CD14-positive monocyte (primary cell): ENCODE measurements around the gene TCF7. TPM values are rescaled to one million over a fixed set of nuclear protein-coding genes. Genes with fewer than 3 reads are reported as not detected.
A peak's percentile ranks its signal among the peaks of the same experiment; 100 is the strongest.

Experiments used
- DNase-seq, 3 donors: peaks; one replicate each; pipeline ENCODE4 v3.0.0-alpha.2; 2011 to 2022
- H2AFZ ChIP-seq: 2 replicates; pipeline ENCODE4 v1.6.0; 2012; ENCODE audit warnings: mild to moderate bottlenecking, low read depth, low read length, inconsistent platforms; ENCODE audit not compliant: insufficient read depth, poor library complexity, severe bottlenecking
- H3K27ac ChIP-seq, 2 donors: 1 replicate in 1 of 2; 2 replicates in 1 of 2; pipeline ENCODE4 v1.5.1; 2012 to 2013; ENCODE audit warnings: low read length in 2 of 2, control low read depth in 1 of 2, inconsistent platforms in 1 of 2, low read depth in 1 of 2, mild to moderate bottlenecking in 1 of 2
- H3K27me3 ChIP-seq, 2 donors: one replicate each; pipeline versions ENCODE4 v1.6.0 to v1.6.1; 2011 to 2013; ENCODE audit warnings: low read length in 2 of 2; ENCODE audit not compliant: control insufficient read depth in 2 of 2, insufficient read depth in 2 of 2
- H3K36me3 ChIP-seq, 2 donors: replicated peaks in 1 of 2; 1 replicate in 1 of 2; 2 replicates in 1 of 2; pipeline versions ENCODE4 v1.5.1 to v1.6.1; 2012 to 2013; ENCODE audit warnings: low read length in 2 of 2, control low read depth in 1 of 2, inconsistent platforms in 1 of 2, mild to moderate bottlenecking in 1 of 2; ENCODE audit not compliant: insufficient read depth in 2 of 2, control insufficient read depth in 1 of 2
- H3K4me1 ChIP-seq, 2 donors: 1 replicate in 1 of 2; 2 replicates in 1 of 2; pipeline versions ENCODE4 v1.5.1 to v1.6.1; 2012 to 2013; ENCODE audit warnings: low read length in 2 of 2, control low read depth in 1 of 2, inconsistent platforms in 1 of 2, mild to moderate bottlenecking in 1 of 2, moderate library complexity in 1 of 2; ENCODE audit not compliant: insufficient read depth in 2 of 2, control insufficient read depth in 1 of 2
- H3K4me2 ChIP-seq: replicated peaks from 2 replicates; pipeline ENCODE3; 2012; ENCODE audit warnings: low read length, moderate library complexity, mild to moderate bottlenecking; ENCODE audit not compliant: poor library complexity, severe bottlenecking; ENCODE audit errors: extremely low read depth
- H3K4me3 ChIP-seq, 3 experiments: fragments of 200-600 bp in 1 of 3; sonication (generic) in 1 of 3; replicated peaks in 1 of 3; 1 replicate in 2 of 3; 2 replicates in 1 of 3; pipeline ENCODE4 v1.5.1; 2011 to 2013; ENCODE audit warnings: low read length in 3 of 3, mild to moderate bottlenecking in 3 of 3, control low read depth in 2 of 3, low read depth in 2 of 3, inconsistent platforms in 1 of 3, moderate library complexity in 1 of 3
- H3K79me2 ChIP-seq: 2 replicates; pipeline ENCODE4 v1.6.0; 2012; ENCODE audit warnings: mild to moderate bottlenecking, control low read depth, inconsistent platforms, low read length, moderate library complexity; ENCODE audit not compliant: insufficient read depth
- H3K9ac ChIP-seq: 2 replicates; pipeline ENCODE4 v1.6.0; 2017; ENCODE audit warnings: low read length, mild to moderate bottlenecking; ENCODE audit not compliant: insufficient read depth, poor library complexity, severe bottlenecking
- H3K9me3 ChIP-seq, 2 donors: replicated peaks in 1 of 2; 1 replicate in 1 of 2; 2 replicates in 1 of 2; pipeline versions ENCODE4 v1.5.1 to v1.6.1; 2012 to 2013; ENCODE audit warnings: low read length in 2 of 2, control low read depth in 1 of 2; ENCODE audit not compliant: control insufficient read depth in 1 of 2, insufficient read depth in 1 of 2
- H4K20me1 ChIP-seq: 2 replicates; pipeline ENCODE4 v1.6.0; 2012; ENCODE audit warnings: mild to moderate bottlenecking, low read length, control low read depth, moderate library complexity; ENCODE audit not compliant: insufficient read depth
- H3K27ac Mint-ChIP-seq, 7 donors: one replicate each; pipeline ENCODE4 v1.8.0; 2020; ENCODE audit warnings: mild to moderate bottlenecking in 7 of 7, mixed read lengths in 7 of 7, moderate library complexity in 6 of 7, inconsistent platforms in 2 of 7
- H3K27me3 Mint-ChIP-seq, 3 donors: one replicate each; pipeline ENCODE4 v1.8.0; 2021 to 2022; ENCODE audit warnings: low read depth in 3 of 3, mild to moderate bottlenecking in 3 of 3, mixed read lengths in 3 of 3, moderate library complexity in 3 of 3, inconsistent platforms in 1 of 3
- H3K36me3 Mint-ChIP-seq, 2 donors: one replicate each; pipeline ENCODE4 v1.8.0; 2020; ENCODE audit warnings: mixed read lengths in 2 of 2, inconsistent platforms in 1 of 2, mild to moderate bottlenecking in 1 of 2
- H3K4me1 Mint-ChIP-seq: one replicate; pipeline ENCODE4 v1.8.0; 2020; ENCODE audit warnings: mild to moderate bottlenecking, mixed read lengths
- H3K4me3 Mint-ChIP-seq, 2 donors: one replicate each; pipeline ENCODE4 v1.8.0; 2020; ENCODE audit warnings: mild to moderate bottlenecking in 2 of 2, mixed read lengths in 2 of 2, moderate library complexity in 1 of 2
- H3K9me3 Mint-ChIP-seq, 7 donors: one replicate each; pipeline ENCODE4 v1.8.0; 2020 to 2022; ENCODE audit warnings: mixed read lengths in 7 of 7, mild to moderate bottlenecking in 6 of 7, moderate library complexity in 6 of 7, inconsistent platforms in 2 of 7
- CTCF ChIP-seq: fragments of 200-600 bp; IDR thresholded peaks from one replicate; pipeline ENCODE4 v1.8.0; 2022; ENCODE audit warnings: antibody characterized with exemption, mild to moderate bottlenecking
- WGBS: methylation state at CpG from one replicate; pipeline ENCODE4 v1.1.5; 2013; ENCODE audit warnings: missing lambda C conversion rate; ENCODE audit not compliant: insufficient coverage; 5-methylcytosine and 5-hydroxymethylcytosine counted together
- intact Hi-C, 2 donors: fragments of 100-400 bp; cut with micrococcal nuclease; formaldehyde crosslinking; loops; one replicate each; pipeline versions ENCODE4 v1.15.0 to v1.15.1; 2023
- polyA plus RNA-seq, 3 donors: library from polyadenylated mRNA; depleted of rRNA in 1 of 3; unstranded in 2 of 3; stranded (reverse) in 1 of 3; fragments of 300-500 nt in 2 of 3; fragments of >200 nt in 1 of 3; fragmentation: Illumina TruSeq in 2 of 3; gene quantifications; 1 replicate in 2 of 3; 2 replicates in 1 of 3; pipeline ENCODE4 v1.2.3, GENCODE V29; 2012 to 2021

TCF7 gene
- polyA plus RNA-seq, 3 donors: 0.15 to 0.84 (median 0.83) TPM

GRCh38 chr5:134177369-134178095, 63.1 kb downstream of the TCF7 start:
- Mint-ChIP-seq H3K36me3 (peaks cover 12 to 14% of the 10 kb centered on the region in 2 donors), H3K4me1 (peaks cover 24% of the 10 kb centered on the region), H3K27me3 (peaks cover 0 to 5% (median 2%) of the 10 kb centered on the region in 3 donors), H3K27ac (peak overlapping the region; percentile 93 to 98 (median 97)), H3K9me3 (no peaks in the 10 kb centered on the region), H3K4me3 (peak overlapping the region; percentile 92 to 98)
- Histone ChIP-seq H3K27ac (peak overlapping the region; percentile 96 to 97), H3K36me3 (peaks cover 5 to 13% of the 10 kb centered on the region in 2 donors), H3K4me3 (peak overlapping the region; percentile 75 to 96 (median 94)), H4K20me1 (peaks cover 41% of the 10 kb centered on the region), H3K9ac (peak overlapping the region; percentile 99), H3K79me2 (peaks cover 47% of the 10 kb centered on the region), H3K9me3 (no peaks in the 10 kb centered on the region), H3K27me3 (no peaks in the 10 kb centered on the region), H3K4me1 (peaks cover 11 to 26% of the 10 kb centered on the region in 2 donors), H3K4me2 (peak overlapping the region; percentile 79), H2AFZ (peak overlapping the region; percentile 85)
- no peak for TF ChIP-seq CTCF
- intact Hi-C loops: loop anchor here in 1 of 2 donors (5.0 kb wide), 1 partner anchor 45 kb away; no protein-coding TSS in a partner anchor
- DNase-seq: no peak
- 0% methylated on average over 1 of the region's 29 CpGs for WGBS

GRCh38 chr5:134178096-134178419, 63.6 kb downstream of the TCF7 start:
- TF ChIP-seq CTCF: no peak
- Histone ChIP-seq H3K27ac (no peak overlapping the region), H3K27me3 (no peaks in the 10 kb centered on the region), H3K4me1 (peaks cover 11 to 26% of the 10 kb centered on the region in 2 donors), H3K9me3 (no peaks in the 10 kb centered on the region), H3K9ac (no peak overlapping the region), H3K4me2 (peak overlapping the region; percentile 79), H4K20me1 (peaks cover 37% of the 10 kb centered on the region), H2AFZ (peak overlapping the region; percentile 85), H3K4me3 (no peak overlapping the region), H3K79me2 (peaks cover 42% of the 10 kb centered on the region), H3K36me3 (peaks cover 4 to 8% of the 10 kb centered on the region in 2 donors)
- Mint-ChIP-seq H3K9me3 (no peaks in the 10 kb centered on the region), H3K4me1 (peaks cover 24% of the 10 kb centered on the region), H3K27ac (peak overlapping the region in 2 of 7 donors; percentile 98), H3K27me3 (peaks cover 0 to 5% (median 2%) of the 10 kb centered on the region in 3 donors), H3K36me3 (peaks cover 8 to 9% of the 10 kb centered on the region in 2 donors), H3K4me3 (no peak overlapping the region)
- 63% methylated on average over 1 of the region's 3 CpGs for WGBS
- no peak for DNase-seq
- intact Hi-C loops: loop anchor here in 1 of 2 donors (5.0 kb wide), 1 partner anchor 44 kb away; no protein-coding TSS in a partner anchor
